Measurements from ENCODE around the gene SLC7A4. TPM values are rescaled to one million over a fixed set of nuclear protein-coding genes. Genes with fewer than 3 reads are reported as not detected.
"Not testable (repeated sequence)": the region's sequence is repeated elsewhere in the genome, so short reads cannot be mapped to it uniquely, and the experiment has no call there.

Gene SLC7A4
- polyA plus RNA-seq, 1 donor, result 0.81 TPM

- DNase-seq (ENCODE audit: low read depth), result no peak
Observed at GRCh38 chr22:21042978-21043859, 10.9 kb upstream of the SLC7A4 start.

GRCh38 chr22:21041937-21042336, 9.6 kb upstream of the SLC7A4 start:
- DNase-seq (ENCODE audit: low read depth), result no peak

- not testable (repeated sequence) for DNase-seq (ENCODE audit: low read depth)
Observed at GRCh38 chr22:21039158-21039557, 6.8 kb upstream of the SLC7A4 start.

- no peak for DNase-seq (ENCODE audit: low read depth)
Observed at GRCh38 chr22:21038405-21038804, 6.0 kb upstream of the SLC7A4 start.

- no peak for DNase-seq (ENCODE audit: low read depth)
Observed at GRCh38 chr22:21034989-21035388, 2.6 kb upstream of the SLC7A4 start.

GRCh38 chr22:21033895-21034294, 1.5 kb upstream of the SLC7A4 start:
- DNase-seq (ENCODE audit: low read depth), result no peak

GRCh38 chr22:21032868-21033688, 717 bp upstream of the SLC7A4 start:
- DNase-seq (ENCODE audit: low read depth), result no peak

- DNase-seq (ENCODE audit: low read depth), result no peak
Observed at GRCh38 chr22:21031545-21032036, 770 bp downstream of the SLC7A4 start.

- no peak for DNase-seq (ENCODE audit: low read depth)
Observed at GRCh38 chr22:21030621-21031544, 1.5 kb downstream of the SLC7A4 start.

GRCh38 chr22:21030032-21030431, 2.3 kb downstream of the SLC7A4 start:
- DNase-seq (ENCODE audit: low read depth), result no peak

GRCh38 chr22:21029486-21030025, 2.8 kb downstream of the SLC7A4 start:
- no peak for DNase-seq (ENCODE audit: low read depth)

GRCh38 chr22:21028277-21029251, 3.8 kb downstream of the SLC7A4 start:
- no peak for DNase-seq (ENCODE audit: low read depth)

- no peak for DNase-seq (ENCODE audit: low read depth)
Observed at GRCh38 chr22:21026783-21027692, 5.3 kb downstream of the SLC7A4 start.

- no peak for DNase-seq (ENCODE audit: low read depth)
Observed at GRCh38 chr22:21025763-21026755, 6.3 kb downstream of the SLC7A4 start.

GRCh38 chr22:21025266-21025665, 7.1 kb downstream of the SLC7A4 start:
- DNase-seq (ENCODE audit: low read depth), result no peak

GRCh38 chr22:21022955-21023614, 9.3 kb downstream of the SLC7A4 start:
- DNase-seq (ENCODE audit: low read depth), result no peak

GRCh38 chr22:21022507-21022906, 9.9 kb downstream of the SLC7A4 start:
- no peak for DNase-seq (ENCODE audit: low read depth)

Measured in forelimb muscle (tissue), 1 donor.